Stimulated activated naive CD8-positive, alpha-beta T cell treated with anti-CD3 and anti-CD28 coated beads, Interleukin-15, Interleukin-2, amounts not matched to agents 100 U/mL and 50 U/mL, for 24 hours (primary cell): ENCODE measurements around the gene PSPC1.

Source experiments
- ATAC-seq: fragments of 150-1000 bp; cut with Tn5 transposase; one replicate; pipeline ENCODE4 v1.10.0; 2021
- DNase-seq: peaks from one replicate; pipeline ENCODE4 v3.0.0; 2021

Gene PSPC1

DNA sequence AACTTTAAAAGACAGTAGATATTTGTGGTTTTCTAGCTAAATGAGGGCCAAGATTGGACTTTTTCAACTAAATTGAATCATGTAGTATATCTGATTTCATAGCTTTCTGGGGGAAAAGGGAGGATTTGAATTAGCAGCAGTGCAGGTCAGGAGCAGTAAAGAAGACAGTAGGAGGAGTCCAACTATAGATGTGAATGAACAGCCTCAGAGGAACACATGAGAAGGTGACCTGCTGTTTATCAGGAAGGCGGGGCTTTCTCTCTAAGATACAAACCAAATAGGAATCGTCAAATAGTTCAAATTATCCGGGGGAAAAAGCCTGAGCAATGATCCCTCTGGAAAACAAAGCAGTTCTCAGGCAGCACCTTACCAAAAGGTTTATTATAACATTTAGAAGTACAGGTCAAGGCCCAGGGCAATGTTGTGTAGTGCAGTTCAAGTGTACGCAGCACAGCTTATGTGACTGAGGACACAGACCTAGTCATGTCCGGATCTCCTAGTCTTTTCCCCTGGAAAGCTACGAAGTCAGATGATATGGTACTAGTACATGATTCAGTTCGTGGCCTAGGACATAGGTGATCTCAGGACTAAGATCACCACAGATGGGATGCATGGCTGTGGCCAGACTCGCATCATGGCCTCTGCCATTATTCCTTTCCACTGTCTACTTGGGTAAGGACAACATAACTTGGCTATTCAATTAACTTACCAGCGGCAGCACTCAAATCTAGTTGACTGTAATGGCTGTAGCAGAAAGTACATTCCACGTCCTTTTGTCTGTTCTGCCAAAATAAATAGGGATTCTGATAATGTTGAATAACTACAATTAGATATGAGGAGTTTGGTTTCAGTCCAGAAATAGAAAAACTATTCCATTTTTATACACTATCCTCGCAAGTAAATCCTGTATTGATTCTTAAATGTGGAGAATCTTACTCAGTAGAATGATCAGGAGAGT lies 109.0 kb downstream of the PSPC1 start:
- ATAC-seq (no peak), DNase-seq (no peak)

DNA sequence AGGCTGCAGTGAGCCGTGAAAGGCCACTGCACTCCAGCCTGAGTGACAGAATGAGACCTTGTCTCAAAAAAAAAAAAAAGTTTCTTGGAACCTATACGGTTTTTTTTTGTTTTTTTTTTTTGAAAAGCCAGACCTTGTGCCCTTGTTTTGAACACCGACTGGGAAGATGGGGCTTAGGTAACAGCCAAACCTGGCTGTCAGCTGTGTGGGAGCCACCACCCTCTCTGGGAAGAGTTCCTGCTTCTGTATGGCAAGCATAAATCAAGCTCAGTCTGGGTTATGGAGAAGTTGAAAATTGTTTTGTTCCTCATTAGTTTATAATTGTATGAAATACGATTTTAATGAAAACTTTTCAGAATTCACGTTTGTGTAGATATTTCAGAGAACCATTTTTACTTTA lies 109.8 kb downstream of the PSPC1 start:
- ATAC-seq (no peak), DNase-seq (no peak)

DNA sequence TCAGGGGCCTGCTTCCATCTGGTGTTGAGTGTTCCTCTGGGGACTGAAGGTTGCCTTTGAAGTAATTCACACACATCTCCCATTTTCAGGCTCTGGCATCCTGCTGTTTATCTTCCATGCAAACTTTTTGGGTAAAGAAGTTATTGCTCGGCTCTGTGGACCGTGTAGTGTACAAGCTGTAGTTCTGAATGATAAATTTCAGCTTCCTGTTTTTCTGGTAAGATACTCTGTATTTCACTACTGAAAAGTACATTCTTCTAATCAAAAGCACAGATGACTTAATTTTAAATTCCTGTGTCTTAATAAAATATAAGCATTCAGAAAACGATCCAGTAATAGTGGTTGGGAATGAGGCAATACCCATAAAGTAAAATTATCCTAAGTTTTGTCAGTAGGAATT lies 112.6 kb downstream of the PSPC1 start:
- DNase-seq: no peak

DNA sequence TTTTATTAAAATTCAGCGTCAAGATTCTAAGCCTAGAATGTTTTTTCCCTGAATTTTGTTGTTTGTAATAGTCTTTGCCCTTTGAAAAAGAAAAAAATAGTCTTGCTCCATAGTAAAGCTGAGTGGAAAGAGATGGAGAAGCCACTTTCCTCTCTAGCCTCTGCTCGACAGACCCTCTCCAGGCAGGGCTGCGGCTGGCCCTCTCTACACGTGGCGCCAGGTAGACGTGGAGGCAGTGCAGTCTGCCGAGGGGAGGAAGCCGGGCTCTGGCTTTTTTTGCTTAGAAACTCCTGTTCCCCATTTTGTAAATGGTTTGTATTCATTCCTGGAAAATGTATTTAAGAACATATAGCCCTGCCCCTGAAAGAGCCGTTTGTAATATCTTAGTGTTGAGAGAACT lies 114.0 kb downstream of the PSPC1 start:
- no peak for DNase-seq
- no peak for ATAC-seq

More for the DNA sequence above, 112.6 kb downstream of the PSPC1 start:
- ATAC-seq: no peak

DNA sequence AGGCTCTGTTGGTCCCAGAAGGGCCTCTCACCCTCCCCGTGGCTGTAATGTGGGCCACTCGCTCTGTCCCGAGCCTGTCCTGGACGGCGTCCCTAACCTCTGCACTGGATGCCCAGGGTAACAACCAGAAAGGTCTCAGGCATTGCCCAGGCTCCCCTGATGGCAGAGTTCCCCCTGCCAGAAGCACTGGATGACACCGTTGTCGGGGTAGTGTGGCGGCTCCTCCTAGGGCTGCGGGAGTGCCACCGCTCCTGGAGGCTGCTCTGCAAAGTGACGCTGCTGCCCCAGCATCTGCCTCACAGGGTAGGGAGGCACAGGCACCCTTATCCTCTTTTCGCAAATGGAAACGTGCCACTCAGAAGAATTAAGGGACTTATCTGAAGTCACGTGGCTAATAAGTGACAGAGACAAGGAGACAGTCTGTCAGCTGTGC lies 117.3 kb downstream of the PSPC1 start:
- DNase-seq (no peak), ATAC-seq (no peak)

DNA sequence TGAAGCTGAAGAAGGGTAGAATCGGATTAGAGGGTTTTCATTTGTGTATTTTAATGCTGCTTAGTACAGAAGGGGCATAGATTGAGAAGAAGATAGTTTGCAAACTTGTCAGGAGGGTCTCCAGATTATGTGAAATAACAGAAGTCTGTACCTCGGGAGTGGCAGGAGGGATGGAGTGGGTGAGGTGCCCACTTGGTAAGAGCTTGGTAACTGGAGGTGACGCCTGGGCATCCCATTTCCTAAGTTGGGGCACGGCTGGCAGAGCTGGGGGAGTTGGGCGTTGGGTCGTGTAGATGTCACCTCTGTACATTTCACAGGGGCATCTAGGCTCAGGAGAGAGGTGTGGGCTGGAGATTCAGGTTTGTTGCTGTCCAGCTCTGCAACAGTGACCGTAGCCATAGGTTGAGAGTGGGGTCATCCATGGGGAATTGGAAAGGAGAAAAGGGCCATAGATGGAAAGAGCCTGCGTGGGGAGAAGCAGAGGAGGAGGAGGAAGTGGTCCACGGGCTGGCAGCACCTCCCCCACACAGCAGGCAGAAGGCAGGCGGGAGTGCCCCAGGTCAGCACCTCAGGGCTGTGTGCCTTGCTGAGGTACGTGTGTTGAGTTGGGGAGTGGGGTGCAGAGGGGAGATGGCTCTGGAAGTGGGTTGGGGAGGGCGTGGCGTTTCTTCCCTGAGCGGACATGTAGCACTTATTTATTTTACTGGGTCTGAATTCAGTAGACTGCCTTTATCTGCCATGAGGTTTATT lies 118.1 kb downstream of the PSPC1 start:
- DNase-seq: no peak
- no peak for ATAC-seq

DNA sequence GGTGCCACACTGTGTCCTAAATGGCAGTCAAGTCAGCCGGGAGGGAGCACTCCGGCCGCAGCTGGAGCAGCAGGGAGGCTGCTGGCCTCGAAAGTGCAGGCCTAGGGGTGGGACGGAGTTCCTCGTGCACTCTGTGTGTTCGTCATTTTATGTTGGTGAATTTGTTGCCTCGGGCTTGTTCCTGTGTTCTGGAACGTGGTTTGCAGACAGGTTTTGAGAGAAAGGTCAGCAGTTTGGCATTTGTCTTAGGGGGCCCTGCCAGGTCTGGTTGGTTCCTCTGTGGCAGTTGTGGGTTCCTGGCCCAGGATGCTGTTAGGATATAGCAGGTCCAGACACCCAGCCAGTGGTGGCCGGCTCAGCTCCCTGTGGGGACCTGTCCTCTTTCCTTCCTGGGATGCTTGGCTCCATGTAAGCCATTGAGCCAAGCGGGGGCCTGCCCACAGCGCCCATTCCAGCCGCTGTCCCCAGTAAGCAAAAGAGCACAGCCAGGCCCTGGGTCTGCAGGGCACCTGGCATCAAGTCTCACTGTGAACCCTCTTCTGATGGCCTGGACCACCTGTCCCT lies 119.2 kb downstream of the PSPC1 start:
- ATAC-seq (no peak), DNase-seq (no peak)

DNA sequence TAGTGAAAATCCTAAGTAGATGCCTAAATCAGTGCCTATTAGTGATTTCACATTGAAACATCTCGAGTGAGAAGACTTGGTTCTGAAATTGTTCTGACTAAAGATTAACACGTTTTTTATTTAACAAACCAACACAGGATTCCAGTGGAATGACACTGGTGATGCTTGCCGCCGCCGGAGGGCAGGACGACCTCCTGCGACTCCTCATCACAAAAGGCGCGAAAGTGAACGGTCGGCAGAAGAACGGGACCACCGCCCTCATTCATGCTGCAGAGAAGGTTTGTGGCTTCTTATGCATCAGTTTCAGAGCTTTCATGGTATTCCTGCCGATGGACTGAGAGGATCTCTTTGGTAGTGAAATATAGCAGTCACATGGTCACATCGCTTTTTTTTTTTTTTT lies 121.2 kb downstream of the PSPC1 start:
- DNase-seq (no peak), ATAC-seq (no peak)

DNA sequence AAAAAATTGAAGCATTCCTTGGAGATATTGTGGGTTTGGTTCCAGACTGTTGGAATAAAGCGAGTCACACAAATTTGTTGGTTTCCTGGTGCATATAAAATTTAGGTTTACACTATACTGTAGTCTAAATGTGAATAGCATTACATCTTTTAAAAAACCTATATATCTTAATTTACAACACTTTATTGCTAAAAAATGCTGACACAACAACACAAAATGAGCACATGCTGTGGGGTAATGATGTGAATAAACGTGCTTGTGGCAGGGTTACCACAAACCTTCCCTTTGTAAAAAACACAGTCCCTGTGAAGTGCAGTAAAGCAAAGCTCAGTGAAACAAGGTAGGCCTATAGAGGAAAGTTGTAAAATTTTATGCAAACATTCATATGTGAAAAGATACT lies 121.6 kb downstream of the PSPC1 start:
- ATAC-seq: no peak
- no peak for DNase-seq

DNA sequence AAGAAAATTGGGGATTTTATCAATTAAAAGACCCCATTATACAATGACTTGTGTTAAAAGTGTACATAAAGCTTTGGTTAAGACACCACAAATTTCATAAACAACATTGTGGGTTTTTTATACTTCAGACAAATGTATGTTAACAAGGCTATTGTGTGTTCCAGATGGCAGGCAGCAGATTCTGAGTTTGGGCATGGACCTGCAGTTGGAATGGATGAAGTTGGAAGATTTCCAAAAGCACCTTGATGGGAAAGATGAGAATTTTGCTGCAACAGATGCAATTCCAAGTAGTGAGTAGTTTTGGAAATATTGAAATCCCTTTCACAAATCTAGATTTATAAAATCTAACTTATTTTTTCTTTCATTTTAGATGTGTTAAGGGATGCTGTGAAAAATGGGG lies 123.9 kb downstream of the PSPC1 start:
- no peak for ATAC-seq

DNA sequence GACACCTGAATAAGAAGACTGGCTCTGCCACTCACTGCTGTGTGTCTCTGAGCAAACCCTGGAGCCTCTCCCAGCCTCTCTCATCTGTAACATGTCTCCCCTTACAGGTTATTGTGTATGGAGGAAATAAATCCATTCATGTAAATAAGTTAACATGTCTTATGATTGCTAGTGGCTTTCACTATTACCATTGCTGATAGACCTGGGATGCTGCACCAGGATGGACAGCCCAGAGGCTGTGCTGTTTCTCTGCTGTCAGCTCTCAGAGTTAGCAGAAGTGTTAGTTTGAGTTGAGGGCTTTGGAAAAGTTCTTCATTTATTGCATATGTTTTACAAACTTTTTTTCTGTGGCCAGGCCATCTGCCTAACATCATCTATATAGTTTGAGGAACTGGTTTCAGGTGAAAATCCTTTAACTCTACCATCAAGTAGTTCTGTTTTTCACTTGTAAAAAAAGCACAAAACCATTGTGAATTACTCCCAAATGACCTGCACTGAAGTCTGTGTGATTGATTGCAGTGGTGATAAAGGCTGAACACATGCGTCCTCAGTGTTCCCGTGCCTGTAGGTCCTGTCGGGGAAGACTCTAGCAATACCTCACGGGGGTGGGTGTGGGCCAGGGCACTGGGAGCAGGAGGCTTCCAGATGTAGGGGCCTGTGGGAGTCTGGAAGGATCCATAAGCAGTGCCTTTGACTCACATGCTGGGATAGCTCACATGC lies 124.7 kb downstream of the PSPC1 start:
- DNase-seq (no peak), ATAC-seq (no peak)

More for the DNA sequence above, 123.9 kb downstream of the PSPC1 start:
- no peak for DNase-seq
